Activated CD8-positive, alpha-beta T cell treated with anti-CD3 and anti-CD28 coated beads, Interleukin-2, amount 10 ng/mL, durations not matched to agents 7 days and 5 days (primary cell): ENCODE data around the gene TSPAN9. TPM values are rescaled to one million over a fixed set of nuclear protein-coding genes. Genes with fewer than 3 reads are reported as not detected.

Source experiments
- ATAC-seq: fragments of 150-1000 bp; cut with Tn5 transposase; one replicate; pipeline ENCODE4 v1.10.0; 2021; ENCODE audit warnings: moderate library complexity
- CTCF ChIA-PET: fragments of 350-600 bp; sonication (Branson Sonifier 250); formaldehyde crosslinking; loops from one replicate; lab custom pipeline; 2021; ENCODE audit warnings: antibody characterized with exemption; lab: Charles Lee
- POLR2A ChIA-PET: fragments of 350-600 bp; sonication (Branson Sonifier 250); formaldehyde crosslinking; loops from one replicate; lab custom pipeline; 2021; ENCODE audit warnings: antibody characterized with exemption; lab: Charles Lee
- DNase-seq: peaks from one replicate; pipeline ENCODE4 v3.0.0-alpha.2; 2020
- H3K27ac Mint-ChIP-seq: one replicate; pipeline ENCODE4 v1.8.0; 2021; ENCODE audit warnings: mild to moderate bottlenecking, mixed read lengths
- H3K27me3 Mint-ChIP-seq: one replicate; pipeline ENCODE4 v1.8.0; 2021; ENCODE audit warnings: low read depth, mixed read lengths
- H3K36me3 Mint-ChIP-seq: one replicate; pipeline ENCODE4 v1.8.0; 2021; ENCODE audit warnings: low read depth, mixed read lengths
- H3K4me1 Mint-ChIP-seq: one replicate; pipeline ENCODE4 v1.8.0; 2021; ENCODE audit warnings: low read depth, mixed read lengths
- H3K4me3 Mint-ChIP-seq: one replicate; pipeline ENCODE4 v1.8.0; 2021; ENCODE audit warnings: mild to moderate bottlenecking, mixed read lengths
- H3K9me3 Mint-ChIP-seq: one replicate; pipeline ENCODE4 v1.8.0; 2022; ENCODE audit warnings: mixed read lengths; ENCODE audit not compliant: insufficient read depth
- total RNA-seq, 2 experiments: library from RNA; stranded (reverse); gene quantifications; one replicate each; pipeline ENCODE4 v1.2.3, GENCODE V29; 2021

Gene TSPAN9
- total RNA-seq, 2 experiments from 2014 or later = not detected

GRCh38 chr12:3333583-3333982 is 256.4 kb downstream of the TSPAN9 start:
- Mint-ChIP-seq H3K4me3 (no peak overlapping the region), H3K9me3 (no peaks in the 10 kb centered on the region), H3K27ac (no peak overlapping the region), H3K27me3 (peaks cover 2% of the 10 kb centered on the region), H3K4me1 (no peaks in the 10 kb centered on the region), H3K36me3 (no peaks in the 10 kb centered on the region)
- ATAC-seq = no peak
- no peak for DNase-seq
- CTCF ChIA-PET = no interaction called here
- POLR2A ChIA-PET = interaction anchor here (0.9 kb wide), 1 partner anchor 22 kb away, joined by 3 read pairs; no protein-coding TSS in a partner anchor

- H3K27ac Mint-ChIP-seq = no peak overlapping the region
- H3K4me1 Mint-ChIP-seq = no peaks in the 10 kb centered on the region
- ChIA-PET CTCF (no interaction called here), POLR2A (interaction anchor here (0.9 kb wide), 1 partner anchor 22 kb away, joined by 3 read pairs; no protein-coding TSS in a partner anchor)
- H3K4me3 Mint-ChIP-seq = no peak overlapping the region
- DNase-seq (no peak), ATAC-seq (no peak)
- peaks cover 2% of the 10 kb centered on the region for H3K27me3 Mint-ChIP-seq
- H3K9me3 Mint-ChIP-seq = no peaks in the 10 kb centered on the region
- H3K36me3 Mint-ChIP-seq = no peaks in the 10 kb centered on the region
These were observed 256.8 kb downstream of the TSPAN9 start for GRCh38 chr12:3333991-3334391.

- H3K9me3 Mint-ChIP-seq = no peaks in the 10 kb centered on the region
- no peak overlapping the region for H3K27ac Mint-ChIP-seq
- no peaks in the 10 kb centered on the region for H3K36me3 Mint-ChIP-seq
- ChIA-PET CTCF (interaction anchor here (1.6 kb wide), 1 partner anchor 35 kb away, joined by 7 read pairs; no protein-coding TSS in a partner anchor), POLR2A (no interaction called here)
- ATAC-seq (no peak), DNase-seq (no peak)
- no peak overlapping the region for H3K4me3 Mint-ChIP-seq
- H3K27me3 Mint-ChIP-seq = peaks cover 2% of the 10 kb centered on the region
- H3K4me1 Mint-ChIP-seq = no peaks in the 10 kb centered on the region
These were observed 257.9 kb downstream of the TSPAN9 start for GRCh38 chr12:3335078-3335487.

Other genes with a start within 250 kb of the TSPAN9 start
- gene NRIP2, start 242.3 kb upstream of the TSPAN9 start, total RNA-seq = not detected
- under 1 TPM; 0.29 to 0.40 TPM for gene TEX52, start 220.3 kb upstream of the TSPAN9 start, total RNA-seq
- 100 to 1,000 TPM; 138 to 142 TPM for gene FOXM1, start 200.2 kb upstream of the TSPAN9 start, total RNA-seq
- gene RHNO1, start 200.2 kb upstream of the TSPAN9 start, total RNA-seq = 10 to 100 TPM; 56.9 to 65.9 TPM
- gene TULP3, start 186.5 kb upstream of the TSPAN9 start, total RNA-seq = 10 to 100 TPM in 1 of 2 experiments, 1 to 10 TPM in 1; 9.2 to 10.5 TPM
- under 1 TPM; 0.34 to 0.44 TPM for gene TEAD4, start 118.0 kb upstream of the TSPAN9 start, total RNA-seq